ENCODE results near the gene TEX10.
"Not testable (repeated sequence)": the region's sequence is repeated elsewhere in the genome, so short reads cannot be mapped to it uniquely, and the experiment has no call there.

The TEX10 gene

GRCh38 chr9:100352727-100353505 is at the start of gene TEX10:
Gene TEX10, minus strand, starts transcription at chr9:100352942. Its CDS starts 3,579 bp downstream, at chr9:100349363.
- peak; percentile 89 to 91 for ATAC-seq

GRCh38 chr9:100401042-100401441 is 48.3 kb upstream of the TEX10 start:
- no peak for ATAC-seq

- no peak for ATAC-seq
These were observed 45.0 kb upstream of the TEX10 start for GRCh38 chr9:100397529-100398266.

- ATAC-seq = no peak
These were observed 44.0 kb upstream of the TEX10 start for GRCh38 chr9:100396769-100397168.

GRCh38 chr9:100394816-100395215 is 42.1 kb upstream of the TEX10 start:
- no peak for ATAC-seq

- ATAC-seq = no peak
These were observed 41.4 kb upstream of the TEX10 start for GRCh38 chr9:100394032-100394695.

GRCh38 chr9:100392989-100393388 is 40.2 kb upstream of the TEX10 start:
- ATAC-seq = not testable (repeated sequence)

- no peak for ATAC-seq
These were observed 27.1 kb upstream of the TEX10 start for GRCh38 chr9:100379862-100380261.

GRCh38 chr9:100377015-100377414 is 24.3 kb upstream of the TEX10 start:
- no peak for ATAC-seq

GRCh38 chr9:100375658-100376057 is 22.9 kb upstream of the TEX10 start:
- no peak for ATAC-seq

- no peak for ATAC-seq
These were observed 19.9 kb upstream of the TEX10 start for GRCh38 chr9:100372648-100373047.

- ATAC-seq = no peak
These were observed 17.5 kb upstream of the TEX10 start for GRCh38 chr9:100370064-100370723.

- no peak for ATAC-seq
These were observed 15.9 kb upstream of the TEX10 start for GRCh38 chr9:100368672-100369071.

- no peak for ATAC-seq
These were observed 13.4 kb upstream of the TEX10 start for GRCh38 chr9:100366121-100366520.

- ATAC-seq = no peak
These were observed 11.3 kb upstream of the TEX10 start for GRCh38 chr9:100364013-100364412.

- peak in 1 of 2 donors; percentile 43 for ATAC-seq
These were observed 6.3 kb upstream of the TEX10 start for GRCh38 chr9:100359057-100359456.

- ATAC-seq = no peak
These were observed 4.8 kb upstream of the TEX10 start for GRCh38 chr9:100357501-100357900.

GRCh38 chr9:100355561-100355960 is 2.8 kb upstream of the TEX10 start:
- ATAC-seq = no peak

- no peak for ATAC-seq
These were observed 1.5 kb upstream of the TEX10 start for GRCh38 chr9:100354121-100354800.

- peak; percentile 26 to 34 for ATAC-seq
These were observed 478 bp downstream of the TEX10 start for GRCh38 chr9:100352201-100352726.

GRCh38 chr9:100351508-100351907 is 1.2 kb downstream of the TEX10 start:
- ATAC-seq = no peak

GRCh38 chr9:100350188-100350587 is 2.6 kb downstream of the TEX10 start:
- ATAC-seq = no peak
